K562 (cell line): ENCODE measurements around the gene SDHAF3. TPM values are rescaled to one million over a fixed set of nuclear protein-coding genes. Genes with fewer than 3 reads are reported as not detected.
A peak's percentile ranks its signal among the peaks of the same experiment; 100 is the strongest.

Source experiments
- ATAC-seq: fragments of 200-7000 bp; cut with Tn5 transposase; 3 replicates; pipeline ENCODE4 v1.9.1; 2020; ENCODE audit warnings: moderate library complexity
- BruUV-seq: library from RNA; stranded (reverse); fragments of 400-500 nt; replicated peaks from 2 replicates; lab custom pipeline; 2021; lab: Mats Ljungman, UMichigan
- CTCF ChIA-PET: fragments of 300-600 bp; formaldehyde crosslinking; extraction: SDS; loops from one replicate; lab custom pipeline; 2021; ENCODE audit warnings: low intra/inter-chr PET ratio; lab: Yijun Ruan, JAX
- POLR2A ChIA-PET: fragments of 300-600, 350-650 bp; sonication (Branson Sonifier 250); formaldehyde crosslinking; extraction: SDS; loops from one replicate; lab custom pipeline; 2021; ENCODE audit warnings: antibody characterized with exemption, inconsistent platforms; lab: Yijun Ruan, JAX
- DNase-seq, 4 experiments: peaks; one replicate each; pipeline versions ENCODE4 v3.0.0 to v3.0.0-alpha.2; 2011 to 2018; ENCODE audit warnings: low spot score in 3 of 4, mixed read lengths in 3 of 4; ENCODE audit errors: extremely low read depth in 1 of 4
- FAIRE-seq: peaks from 2 replicates; lab custom pipeline; 2011; peaks lifted over from hg19 to GRCh38; lab: Jason Lieb, UNC
- H2AFZ ChIP-seq: 2 replicates; pipeline ENCODE4 v1.6.0; 2011; ENCODE audit warnings: low read depth, low read length, control low read depth, inconsistent platforms
- H3K27ac ChIP-seq: fragments of 200-600 bp; 3 replicates; pipeline ENCODE4 v1.8.0; 2011; ENCODE audit warnings: low read depth, mild to moderate bottlenecking, control low read depth, inconsistent platforms, low read length, moderate library complexity, mixed read lengths; ENCODE audit errors: extremely low read depth
- H3K27me3 ChIP-seq, 2 experiments: fragments of 300-600 bp in 1 of 2; 2 replicates in 1 of 2; 3 replicates in 1 of 2; pipeline versions ENCODE4 v1.6.0 to v1.8.0; 2011; ENCODE audit warnings: inconsistent platforms in 2 of 2, low read length in 2 of 2, mild to moderate bottlenecking in 1 of 2, mixed read lengths in 1 of 2, moderate library complexity in 1 of 2; ENCODE audit not compliant: control insufficient read depth in 2 of 2, insufficient read depth in 2 of 2
- H3K36me3 ChIP-seq: fragments of 300-600 bp; 3 replicates; pipeline ENCODE4 v1.8.0; 2011; ENCODE audit warnings: mild to moderate bottlenecking, low read length, inconsistent platforms; ENCODE audit not compliant: control insufficient read depth, insufficient read depth
- H3K4me1 ChIP-seq, 2 experiments: fragments of 200-600 bp in 1 of 2; replicated peaks in 1 of 2; 2 replicates in 1 of 2; 3 replicates in 1 of 2; pipeline versions ENCODE4 v1.5.1 to v1.8.0; 2011; ENCODE audit warnings: inconsistent platforms in 2 of 2, low read length in 2 of 2, mild to moderate bottlenecking in 1 of 2, mixed read lengths in 1 of 2, moderate library complexity in 1 of 2; ENCODE audit not compliant: control insufficient read depth in 2 of 2, insufficient read depth in 2 of 2
- H3K4me2 ChIP-seq: 2 replicates; pipeline ENCODE4 v1.6.1; 2011; ENCODE audit warnings: low read length, control low read depth, inconsistent platforms, mixed read lengths; ENCODE audit not compliant: insufficient read depth
- H3K4me3 ChIP-seq: fragments of 200-600 bp; sonication (generic), shearing (Covaris generic); 2 replicates; pipeline ENCODE4 v1.5.1; 2016; ENCODE audit warnings: control low read depth, inconsistent platforms
- H3K79me2 ChIP-seq: fragments of 200-600 bp; 3 replicates; pipeline ENCODE4 v1.8.0; 2011; ENCODE audit warnings: low read length, inconsistent platforms; ENCODE audit not compliant: control insufficient read depth, insufficient read depth
- H3K9ac ChIP-seq, 2 experiments: 2 replicates each; pipeline versions ENCODE4 v1.6.0 to v1.6.1; 2011; ENCODE audit warnings: low read depth in 2 of 2, low read length in 2 of 2, control low read depth in 1 of 2, inconsistent platforms in 1 of 2, mild to moderate bottlenecking in 1 of 2, mixed read lengths in 1 of 2; ENCODE audit not compliant: insufficient read depth in 1 of 2
- H3K9me1 ChIP-seq: one replicate; pipeline ENCODE4 v1.6.0; 2011; ENCODE audit warnings: inconsistent platforms, mild to moderate bottlenecking, low read length, moderate library complexity; ENCODE audit not compliant: control insufficient read depth, insufficient read depth
- H3K9me3 ChIP-seq: replicated peaks from 2 replicates; pipeline ENCODE4 v1.5.1; 2011; ENCODE audit warnings: low read depth, low read length, inconsistent platforms; ENCODE audit not compliant: control insufficient read depth, insufficient read depth
- H4K20me1 ChIP-seq: replicated peaks from 2 replicates; pipeline ENCODE4 v1.6.1; 2011; ENCODE audit warnings: low read length, inconsistent platforms, mixed read lengths; ENCODE audit not compliant: control insufficient read depth, insufficient read depth
- SPI1 ChIP-seq: IDR thresholded peaks from 2 replicates; pipeline ENCODE4 v1.6.1; 2011; ENCODE audit warnings: low read depth, low read length, control low read depth, borderline replicate concordance
- SRF ChIP-seq, 2 experiments: fragments of 250-450, 450-650 bp in 1 of 2; sonication (Bioruptor Pico) in 1 of 2; sonication (generic) in 1 of 2; formaldehyde crosslinking; IDR thresholded peaks; 2 replicates each; pipeline versions ENCODE4 v1.5.0 to v1.5.1; 2020 to 2022; ENCODE audit warnings: mild to moderate bottlenecking in 1 of 2, missing genetic modification reagents in 1 of 2
- WGBS: fragments of 100-300 bp; shearing (Covaris generic); methylation state at CpG from one replicate; pipeline ENCODE4 v1.1.6; 2016; ENCODE audit warnings: low coverage, mixed read lengths; ENCODE audit not compliant: insufficient coverage; ENCODE audit errors: missing lambda C conversion rate; 5-methylcytosine and 5-hydroxymethylcytosine counted together
- in situ Hi-C: fragments of 300-500 bp; cut with MboI; formaldehyde crosslinking; loops from 4 replicates; pipeline ENCODE4 v1.15.0; 2018; ENCODE audit warnings: inconsistent platforms, mixed read lengths
- intact Hi-C: fragments of 100-400 bp; cut with micrococcal nuclease; formaldehyde crosslinking; loops from 2 replicates; pipeline ENCODE4 v1.14.2; 2022
- polyA plus RNA-seq, 8 experiments: library from polyadenylated mRNA; depleted of rRNA in 4 of 8; stranded (reverse) in 5 of 8; unstranded in 3 of 8; fragments of >200 nt; fragmentation: Nextera tagmentation in 2 of 8; fragmentation: Illumina TruSeq in 1 of 8; extraction: Ambion mirVana in 2 of 8; extraction: Trizol in 1 of 8; gene quantifications; 2 replicates each; pipeline versions ENCODE4 v1.2.1 to v1.2.3, GENCODE V29; 2011 to 2014; ENCODE audit warnings: inconsistent platforms in 1 of 8, missing spikeins in 1 of 8
- total RNA-seq, 7 experiments: library from RNA; depleted of rRNA in 6 of 7; stranded (reverse); fragments of >200 nt in 6 of 7; fragmentation: Illumina TruSeq in 2 of 7; extraction: Trizol in 2 of 7; gene quantifications; 2 replicates each; pipeline versions ENCODE4 v1.2.1 to v1.2.3, GENCODE V29; 2011 to 2021; ENCODE audit warnings: low replicate concordance in 1 of 7
- TF ChIP-seq, protein P1 (sequence below): fragments of 250-450 bp; sonication (Bioruptor Pico); IDR thresholded peaks from 2 replicates; pipeline ENCODE4 v1.5.0; 2021; ENCODE audit warnings: mild to moderate bottlenecking, moderate library complexity

SDHAF3 gene
- total and polyA plus RNA-seq, 9 of the 15 experiments (the other 6 are each of a cell fraction or from before 2014, with no cell fraction given), result 51.5 to 403 (median 145) TPM

DNA sequence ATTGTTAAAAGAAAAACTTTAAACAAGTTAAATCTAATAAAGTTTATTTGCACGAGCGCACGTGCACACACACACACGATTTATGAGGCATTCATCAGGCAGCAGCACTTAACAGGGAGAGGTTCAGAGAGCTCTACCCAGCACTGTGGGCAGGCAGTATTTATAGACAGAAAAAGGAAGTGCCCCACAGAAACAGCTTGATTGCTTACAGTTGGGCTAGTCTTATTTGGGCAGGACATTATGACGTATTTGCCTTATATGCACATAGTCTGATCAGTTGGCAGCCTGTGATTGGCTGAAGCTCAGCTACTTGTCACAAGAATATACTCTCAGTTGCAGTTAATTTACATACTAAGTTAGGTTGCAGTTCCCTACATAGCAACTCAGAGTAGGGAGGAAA is 1.2 kb upstream of the SDHAF3 start:
- no peaks in the 10 kb centered on the region for H4K20me1 ChIP-seq
- H3K27me3 ChIP-seq, result no peaks in the 10 kb centered on the region
- H2AFZ ChIP-seq, result peak overlapping the region; percentile 99; the same call in 1 of the 2 replicates
- 87% methylated on average over 5 of the region's 5 CpGs for WGBS
- H3K9ac ChIP-seq, result no peak overlapping the region
- ChIA-PET CTCF (no interaction called here), POLR2A (no interaction called here)
- H3K4me2 ChIP-seq, result no peak overlapping the region
- peaks cover 6% of the 10 kb centered on the region; the same call in 1 of the 2 replicates for H3K9me3 ChIP-seq
- no TSS peak for BruUV-seq
- H3K27ac ChIP-seq, result no peak overlapping the region
- in situ Hi-C loops (loop anchor here (10.0 kb wide), 1 partner anchor 898 kb away; no protein-coding TSS in a partner anchor), intact Hi-C loops (no loop called here)
- no peak for FAIRE-seq
- TF ChIP-seq SPI1 (peak; percentile 66), SRF (CRISPR knock-in tag; IDR thresholded peaks at IDR 0.05) (peak in 1 of 2 experiments; percentile 74; a peak in 2 of 4 replicates)
- TF ChIP-seq, protein P1, sequence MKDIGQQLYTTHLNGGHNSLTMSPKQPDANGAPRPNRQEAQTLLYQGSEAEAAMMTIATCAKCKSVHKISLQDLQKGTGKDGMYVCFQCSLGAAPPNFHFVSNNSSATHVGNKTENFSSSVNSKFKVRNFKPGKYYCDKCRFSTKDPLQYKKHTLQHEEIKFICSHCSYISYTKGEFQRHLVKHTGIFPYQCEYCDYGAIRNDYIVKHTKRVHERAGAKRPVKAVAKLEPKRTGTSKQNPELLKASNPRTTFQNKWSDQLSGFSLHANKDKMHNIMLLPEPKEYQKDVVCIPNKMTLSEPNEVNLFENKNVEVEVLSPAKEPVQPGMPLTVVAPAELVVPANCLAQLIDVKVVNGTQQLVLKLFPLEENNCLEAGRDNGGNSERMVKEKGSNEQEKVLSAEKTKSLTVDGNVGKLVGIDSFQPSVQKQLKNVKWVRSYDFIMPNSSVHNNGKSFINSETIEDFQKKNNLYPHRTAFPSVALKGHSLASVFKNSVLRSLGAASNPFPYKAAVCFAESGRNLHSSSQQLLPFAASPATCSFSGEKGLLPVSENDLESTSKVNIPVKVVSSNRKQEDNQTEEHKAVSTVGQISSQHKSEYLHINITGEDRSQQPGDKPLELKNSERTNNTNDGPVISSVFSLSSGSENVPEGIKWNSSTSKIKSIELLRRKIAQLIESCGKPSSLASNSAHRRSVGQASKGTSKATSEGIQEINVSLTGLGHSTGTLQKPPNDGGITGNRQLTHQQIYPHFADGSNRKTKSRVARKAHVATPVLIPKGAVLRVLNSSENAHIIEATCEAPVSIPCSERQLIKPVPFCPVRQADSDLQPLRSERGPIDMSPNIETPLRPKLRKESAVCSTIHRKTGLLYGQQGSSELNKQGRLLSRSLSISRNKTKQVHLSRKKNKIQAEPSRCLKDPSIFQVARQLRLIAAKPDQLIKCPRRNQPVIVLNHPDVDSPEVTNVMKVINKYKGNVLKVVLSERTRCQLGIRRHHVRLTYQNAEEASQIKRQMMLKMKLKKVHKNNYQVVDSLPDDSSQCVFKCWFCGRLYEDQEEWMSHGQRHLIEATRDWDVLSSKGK (CRISPR knock-in tag), result no peak
- no peak overlapping the region for H3K4me3 ChIP-seq
- H3K36me3 ChIP-seq, result no peaks in the 10 kb centered on the region
- DNase-seq, result no peak
- H3K9me1 ChIP-seq, result no peaks in the 10 kb centered on the region
- peaks cover 38% of the 10 kb centered on the region for H3K79me2 ChIP-seq
- H3K4me1 ChIP-seq, result peaks cover 5 to 11% of the 10 kb centered on the region in 2 experiments; a peak in 4 of 5 replicates
- no peak for ATAC-seq
